Activated CD8-positive, alpha-beta memory T cell treated with anti-CD3 and anti-CD28 coated beads, Interleukin-2, amount 10 ng/mL, durations not matched to agents 7 days and 5 days (primary cell): Measurements from ENCODE around the gene LIPE. TPM values are rescaled to one million over a fixed set of nuclear protein-coding genes. Genes with fewer than 3 reads are reported as not detected.
A peak's percentile ranks its signal among the peaks of the same experiment; 100 is the strongest.

Experiments used
- ATAC-seq: fragments of 150-1000 bp; cut with Tn5 transposase; one replicate; pipeline ENCODE4 v1.10.0; 2021; ENCODE audit warnings: moderate library complexity
- CTCF ChIA-PET: fragments of 350-600 bp; sonication (Branson Sonifier 250); formaldehyde crosslinking; loops from one replicate; lab custom pipeline; 2021; ENCODE audit warnings: antibody characterized with exemption; lab: Charles Lee
- DNase-seq: peaks from one replicate; pipeline ENCODE4 v3.0.0-alpha.2; 2020
- H3K27ac Mint-ChIP-seq: one replicate; pipeline ENCODE4 v1.8.0; 2021; ENCODE audit warnings: mild to moderate bottlenecking, mixed read lengths
- H3K27me3 Mint-ChIP-seq: one replicate; pipeline ENCODE4 v1.8.0; 2021; ENCODE audit warnings: mixed read lengths
- H3K36me3 Mint-ChIP-seq: one replicate; pipeline ENCODE4 v1.8.0; 2021; ENCODE audit warnings: mild to moderate bottlenecking, mixed read lengths
- H3K4me1 Mint-ChIP-seq: one replicate; pipeline ENCODE4 v1.8.0; 2021; ENCODE audit warnings: mixed read lengths
- H3K4me3 Mint-ChIP-seq: one replicate; pipeline ENCODE4 v1.8.0; 2021; ENCODE audit warnings: mild to moderate bottlenecking, moderate library complexity, mixed read lengths
- H3K9me3 Mint-ChIP-seq: one replicate; pipeline ENCODE4 v1.8.0; 2022; ENCODE audit warnings: low read depth, mixed read lengths
- total RNA-seq, 2 experiments: library from RNA; stranded (reverse); gene quantifications; one replicate each; pipeline ENCODE4 v1.2.3, GENCODE V29; 2021

LIPE gene
- total RNA-seq, 2 experiments from 2014 or later, result 41.5 to 44.6 TPM

GRCh38 chr19:42440357-42441048 is 13.3 kb upstream of the LIPE start:
- Mint-ChIP-seq H3K27ac (peak overlapping the region; percentile 73), H3K36me3 (no peaks in the 10 kb centered on the region), H3K4me1 (peaks cover 35% of the 10 kb centered on the region), H3K4me3 (peak overlapping the region; percentile 47), H3K27me3 (no peaks in the 10 kb centered on the region), H3K9me3 (no peaks in the 10 kb centered on the region)
- ATAC-seq, result peak; percentile 69
- peak; percentile 86 for DNase-seq
- CTCF ChIA-PET, result interaction anchor here (0.6 to 3.7 kb wide), 39 partner anchors 8 to 1976 kb away, joined by 3 to 85 read pairs (median 4); partner anchors contain the start of genes CEACAM1 and GSK3A

GRCh38 chr19:42436006-42436405 is 8.8 kb upstream of the LIPE start:
- CTCF ChIA-PET, result interaction anchor here (0.7 to 3.6 kb wide), 6 partner anchors 11 to 93 kb away, joined by 3 to 28 read pairs (median 8); partner anchors contain the start of gene CEACAM1
- DNase-seq (no peak), ATAC-seq (no peak)
- Mint-ChIP-seq H3K4me1 (peaks cover 30% of the 10 kb centered on the region), H3K9me3 (no peaks in the 10 kb centered on the region), H3K27me3 (peaks cover 5% of the 10 kb centered on the region), H3K4me3 (no peak overlapping the region), H3K27ac (no peak overlapping the region), H3K36me3 (no peaks in the 10 kb centered on the region)

- H3K36me3 Mint-ChIP-seq, result no peaks in the 10 kb centered on the region
Observed at GRCh38 chr19:42435316-42435715, 8.1 kb upstream of the LIPE start.

GRCh38 chr19:42433503-42434260 is 6.5 kb upstream of the LIPE start:
- ATAC-seq (peak; percentile 75), DNase-seq (peak; percentile 79)
- Mint-ChIP-seq H3K27me3 (peaks cover 5% of the 10 kb centered on the region), H3K4me3 (no peak overlapping the region), H3K9me3 (no peaks in the 10 kb centered on the region), H3K4me1 (peaks cover 12% of the 10 kb centered on the region), H3K27ac (no peak overlapping the region), H3K36me3 (no peaks in the 10 kb centered on the region)
- CTCF ChIA-PET, result interaction anchor here (0.8 to 3.6 kb wide), 13 partner anchors 7 to 320 kb away, joined by 3 to 28 read pairs (median 4); partner anchors contain the start of gene CEACAM1

More at GRCh38 chr19:42435316-42435715, 8.1 kb upstream of the LIPE start:
- CTCF ChIA-PET, result interaction anchor here (1.3 to 3.6 kb wide), 6 partner anchors 11 to 131 kb away, joined by 3 to 28 read pairs (median 8); partner anchors contain the start of gene CEACAM1
- Mint-ChIP-seq H3K4me1 (peaks cover 23% of the 10 kb centered on the region), H3K9me3 (no peaks in the 10 kb centered on the region), H3K27ac (no peak overlapping the region), H3K4me3 (no peak overlapping the region), H3K27me3 (peaks cover 5% of the 10 kb centered on the region)
- DNase-seq, result no peak
- no peak for ATAC-seq

GRCh38 chr19:42431486-42431885 is 4.3 kb upstream of the LIPE start:
- Mint-ChIP-seq H3K27ac (no peak overlapping the region), H3K4me1 (peaks cover 6% of the 10 kb centered on the region), H3K4me3 (no peak overlapping the region), H3K36me3 (no peaks in the 10 kb centered on the region), H3K27me3 (peaks cover 5% of the 10 kb centered on the region), H3K9me3 (no peaks in the 10 kb centered on the region)
- CTCF ChIA-PET, result interaction anchor here (0.8 to 3.6 kb wide), 3 partner anchors 9 to 19 kb away, joined by 3 to 14 read pairs (median 10); no protein-coding TSS in a partner anchor
- DNase-seq (no peak), ATAC-seq (no peak)

GRCh38 chr19:42428676-42429075 is 1.5 kb upstream of the LIPE start:
- Mint-ChIP-seq H3K4me1 (peaks cover 9% of the 10 kb centered on the region), H3K9me3 (no peaks in the 10 kb centered on the region), H3K4me3 (no peak overlapping the region), H3K36me3 (no peaks in the 10 kb centered on the region), H3K27ac (no peak overlapping the region), H3K27me3 (peaks cover 7% of the 10 kb centered on the region)
- DNase-seq (no peak), ATAC-seq (no peak)
- CTCF ChIA-PET, result interaction anchor here (1.1 to 1.8 kb wide), 3 partner anchors 10 to 14 kb away, joined by 3 to 5 read pairs (median 4); partner anchors contain the start of gene CXCL17

- CTCF ChIA-PET, result interaction anchor here (0.7 to 3.5 kb wide), 5 partner anchors 8 to 24 kb away, joined by 3 to 28 read pairs (median 5); no protein-coding TSS in a partner anchor
- DNase-seq, result no peak
- Mint-ChIP-seq H3K9me3 (no peaks in the 10 kb centered on the region), H3K27me3 (peaks cover 4% of the 10 kb centered on the region), H3K4me3 (no peak overlapping the region), H3K27ac (no peak overlapping the region), H3K36me3 (no peaks in the 10 kb centered on the region), H3K4me1 (peaks cover 17% of the 10 kb centered on the region)
- no peak for ATAC-seq
Observed at GRCh38 chr19:42426643-42427042, 545 bp downstream of the LIPE start.

- Mint-ChIP-seq H3K27me3 (peaks cover 3% of the 10 kb centered on the region), H3K9me3 (no peaks in the 10 kb centered on the region), H3K4me1 (peaks cover 35% of the 10 kb centered on the region), H3K36me3 (no peaks in the 10 kb centered on the region), H3K27ac (no peak overlapping the region), H3K4me3 (peak overlapping the region; percentile 94)
- DNase-seq, result no peak
- CTCF ChIA-PET, result interaction anchor here (1.0 to 6.3 kb wide), 9 partner anchors 10 to 108 kb away, joined by 3 to 67 read pairs (median 7); partner anchors contain the start of genes CEACAM1 and CXCL17
- no peak for ATAC-seq
Observed at GRCh38 chr19:42424712-42425131, 2.5 kb downstream of the LIPE start.

- DNase-seq, result no peak
- peaks cover 3% of the 10 kb centered on the region for H3K27me3 Mint-ChIP-seq
- H3K36me3 Mint-ChIP-seq, result no peaks in the 10 kb centered on the region
- H3K4me3 Mint-ChIP-seq, result peak overlapping the region; percentile 94
- peaks cover 36% of the 10 kb centered on the region for H3K4me1 Mint-ChIP-seq
- H3K27ac Mint-ChIP-seq, result no peak overlapping the region
- H3K9me3 Mint-ChIP-seq, result no peaks in the 10 kb centered on the region
- no peak for ATAC-seq
- CTCF ChIA-PET, result interaction anchor here (1.0 to 6.3 kb wide), 11 partner anchors 10 to 126 kb away, joined by 3 to 67 read pairs (median 7); partner anchors contain the start of genes CEACAM1 and CXCL17
Observed at GRCh38 chr19:42424345-42424707, 2.9 kb downstream of the LIPE start.

GRCh38 chr19:42423462-42424344 is 3.5 kb downstream of the LIPE start:
- peaks cover under 1% of the 10 kb centered on the region for H3K36me3 Mint-ChIP-seq
- ATAC-seq, result peak; percentile 98

GRCh38 chr19:42422901-42423461 is 4.2 kb downstream of the LIPE start:
- Mint-ChIP-seq H3K4me1 (peaks cover 38% of the 10 kb centered on the region), H3K9me3 (no peaks in the 10 kb centered on the region), H3K36me3 (peaks cover 5% of the 10 kb centered on the region), H3K4me3 (peak overlapping the region; percentile 94), H3K27ac (peak overlapping the region; percentile 90), H3K27me3 (peaks cover 3% of the 10 kb centered on the region)
- DNase-seq (peak; percentile 70), ATAC-seq (peak; percentile 46)
- CTCF ChIA-PET, result interaction anchor here (1.0 to 6.3 kb wide), 15 partner anchors 8 to 388 kb away, joined by 3 to 67 read pairs (median 6); partner anchors contain the start of genes CEACAM1 and CXCL17

More at GRCh38 chr19:42423462-42424344, 3.5 kb downstream of the LIPE start:
- Mint-ChIP-seq H3K27ac (peak overlapping the region; percentile 90), H3K4me3 (peak overlapping the region; percentile 94), H3K4me1 (peaks cover 37% of the 10 kb centered on the region), H3K9me3 (no peaks in the 10 kb centered on the region), H3K27me3 (peaks cover 3% of the 10 kb centered on the region)
- peak; percentile 97 for DNase-seq
- CTCF ChIA-PET, result interaction anchor here (0.5 to 6.3 kb wide), 19 partner anchors 8 to 389 kb away, joined by 3 to 67 read pairs (median 5); partner anchors contain the start of genes CEACAM1 and CXCL17
